HepG2 (cell line): ENCODE measurements around the gene RYR2. TPM values are rescaled to one million over a fixed set of nuclear protein-coding genes. Genes with fewer than 3 reads are reported as not detected.

Source experiments
- ATAC-seq: fragments of 200-7000 bp; cut with Tn5 transposase; 3 replicates; pipeline ENCODE4 v1.9.1; 2020; ENCODE audit warnings: mild to moderate bottlenecking, moderate library complexity
- BruUV-seq: library from RNA; stranded (reverse); fragments of 400-500 nt; replicated peaks from 2 replicates; lab custom pipeline; 2021; lab: Mats Ljungman, UMichigan
- CTCF ChIA-PET: fragments of 300-600 bp; formaldehyde crosslinking; extraction: SDS; loops from one replicate; lab custom pipeline; 2021; ENCODE audit warnings: low total read pairs, inconsistent platforms, low intra/inter-chr PET ratio; lab: Yijun Ruan, JAX
- POLR2A ChIA-PET: fragments of 350-600 bp; sonication (Branson Sonifier 250); formaldehyde crosslinking; loops from one replicate; lab custom pipeline; 2020; ENCODE audit warnings: antibody characterized with exemption, inconsistent platforms; lab: Yijun Ruan, JAX
- DNase-seq: peaks from one replicate; pipeline ENCODE4 v3.0.0-alpha.2; 2015; ENCODE audit warnings: low spot score
- FAIRE-seq: peaks from 3 replicates; lab custom pipeline; 2011; peaks lifted over from hg19 to GRCh38; lab: Jason Lieb, UNC
- H2AFZ ChIP-seq: one replicate; pipeline ENCODE4 v1.6.1; 2011; ENCODE audit warnings: low read length, inconsistent platforms
- H3K27ac ChIP-seq: fragments of 300-600 bp; 3 replicates; pipeline ENCODE4 v1.8.0; 2011; ENCODE audit warnings: mixed run types, mild to moderate bottlenecking, mixed read lengths, low read length, inconsistent platforms; ENCODE audit not compliant: insufficient read depth; ENCODE audit errors: extremely low read length
- H3K27me3 ChIP-seq, 2 experiments: fragments of 200-600 bp in 1 of 2; 2 replicates in 1 of 2; 3 replicates in 1 of 2; pipeline versions ENCODE4 v1.6.0 to v1.8.0; 2011; ENCODE audit warnings: low read length in 2 of 2, mild to moderate bottlenecking in 2 of 2, moderate library complexity in 2 of 2, inconsistent platforms in 1 of 2; ENCODE audit not compliant: insufficient read depth in 2 of 2, control insufficient read depth in 1 of 2
- H3K36me3 ChIP-seq, 2 experiments: fragments of 200-600 bp in 1 of 2; replicated peaks in 1 of 2; 2 replicates in 1 of 2; 3 replicates in 1 of 2; pipeline versions ENCODE4 v1.5.1 to v1.8.0; 2011; ENCODE audit warnings: low read length in 2 of 2, inconsistent platforms in 1 of 2; ENCODE audit not compliant: insufficient read depth in 2 of 2, control insufficient read depth in 1 of 2
- H3K4me1 ChIP-seq: 2 replicates; pipeline ENCODE4 v1.5.1; 2012; ENCODE audit warnings: low read length, inconsistent platforms; ENCODE audit not compliant: insufficient read depth
- H3K4me2 ChIP-seq: 2 replicates; pipeline ENCODE4 v1.6.0; 2011; ENCODE audit warnings: low read depth, low read length, inconsistent platforms
- H3K4me3 ChIP-seq, 3 experiments: fragments of 200-600 bp in 1 of 3; sonication (generic), shearing (Covaris generic) in 1 of 3; replicated peaks in 1 of 3; 2 replicates each; pipeline ENCODE4 v1.5.1; 2011 to 2016; ENCODE audit warnings: low read length in 3 of 3, inconsistent platforms in 2 of 3, low read depth in 2 of 3, mild to moderate bottlenecking in 2 of 3, control low read depth in 1 of 3, mixed read lengths in 1 of 3; ENCODE audit not compliant: insufficient read depth in 1 of 3
- H3K79me2 ChIP-seq: one replicate; pipeline ENCODE4 v1.6.1; 2011; ENCODE audit warnings: low read length, inconsistent platforms; ENCODE audit not compliant: insufficient read depth
- H3K9ac ChIP-seq: 2 replicates; pipeline ENCODE4 v1.6.0; 2011; ENCODE audit warnings: mild to moderate bottlenecking, low read depth, low read length, inconsistent platforms; ENCODE audit not compliant: insufficient read depth
- H3K9me3 ChIP-seq: 2 replicates; pipeline ENCODE4 v1.5.1; 2012; ENCODE audit warnings: mild to moderate bottlenecking, low read length
- H4K20me1 ChIP-seq: 2 replicates; pipeline ENCODE4 v1.6.0; 2011; ENCODE audit warnings: inconsistent platforms, mild to moderate bottlenecking, low read length, moderate library complexity; ENCODE audit not compliant: insufficient read depth
- ATF7-NPFF ChIP-seq: sonication (generic); formaldehyde crosslinking; IDR thresholded peaks from 2 replicates; pipeline ENCODE4 v1.8.1; 2023; ENCODE audit warnings: mild to moderate bottlenecking, low read depth, missing genetic modification reagents, moderate library complexity
- CREB3 ChIP-seq: sonication (generic); formaldehyde crosslinking; IDR thresholded peaks from 2 replicates; pipeline ENCODE4 v1.5.0; 2020; ENCODE audit warnings: missing genetic modification reagents
- FOXO4 ChIP-seq: sonication (generic); formaldehyde crosslinking; conservative IDR thresholded peaks from 2 replicates; pipeline ENCODE4 v1.8.1; 2023; ENCODE audit warnings: missing genetic modification reagents
- GZF1 ChIP-seq: sonication (generic); formaldehyde crosslinking; IDR thresholded peaks from 2 replicates; pipeline ENCODE4 v1.5.1; 2020; ENCODE audit warnings: mild to moderate bottlenecking, missing genetic modification reagents
- MAZ ChIP-seq, 2 experiments: sonication (generic) in 1 of 2; formaldehyde crosslinking in 1 of 2; IDR thresholded peaks; 2 replicates each; pipeline versions ENCODE4 v1.5.0 to v1.6.1; 2012 to 2020; ENCODE audit warnings: low read depth in 2 of 2, mild to moderate bottlenecking in 2 of 2, borderline replicate concordance in 1 of 2, improper control_type of control experiment in 1 of 2, low read length in 1 of 2, missing genetic modification reagents in 1 of 2, moderate library complexity in 1 of 2
- SMYD3 ChIP-seq: sonication (generic); formaldehyde crosslinking; IDR thresholded peaks from 2 replicates; pipeline ENCODE4 v1.8.1; 2023; ENCODE audit warnings: mild to moderate bottlenecking, missing genetic modification reagents
- SNAPC4 ChIP-seq: sonication (generic); formaldehyde crosslinking; IDR thresholded peaks from 2 replicates; pipeline ENCODE4 v1.4.0; 2020; ENCODE audit warnings: mild to moderate bottlenecking, missing genetic modification reagents
- SRF ChIP-seq: IDR thresholded peaks from 2 replicates; pipeline ENCODE4 v1.6.1; 2011; ENCODE audit warnings: mild to moderate bottlenecking, low read depth, low read length, moderate library complexity
- TEAD2 ChIP-seq: sonication (generic); formaldehyde crosslinking; IDR thresholded peaks from 2 replicates; pipeline ENCODE4 v1.9.0; 2021; ENCODE audit warnings: missing genetic modification reagents
- ZBTB21 ChIP-seq: sonication (generic); formaldehyde crosslinking; IDR thresholded peaks from 2 replicates; pipeline ENCODE4 v1.4.0; 2020; ENCODE audit warnings: missing genetic modification reagents
- ZFP90 ChIP-seq: sonication (generic); formaldehyde crosslinking; IDR thresholded peaks from 2 replicates; pipeline ENCODE4 v1.8.0; 2022; ENCODE audit warnings: missing genetic modification reagents, mild to moderate bottlenecking, inconsistent platforms, borderline replicate concordance
- ZNF33B ChIP-seq: sonication (generic); formaldehyde crosslinking; IDR thresholded peaks from 2 replicates; pipeline ENCODE4 v1.5.1; 2020; ENCODE audit warnings: mild to moderate bottlenecking, missing genetic modification reagents
- ZNF564 ChIP-seq: sonication (generic); formaldehyde crosslinking; IDR thresholded peaks from 2 replicates; pipeline ENCODE4 v1.8.1; 2023; ENCODE audit warnings: mild to moderate bottlenecking, missing genetic modification reagents
- WGBS: methylation state at CpG from one replicate; pipeline ENCODE4 v1.1.6; 2017; ENCODE audit warnings: low lambda C conversion rate; 5-methylcytosine and 5-hydroxymethylcytosine counted together
- in situ Hi-C: cut with HindIII; loops from 2 replicates; pipeline ENCODE4 v1.10.0; 2017; ENCODE audit warnings: low pct_unique_long_range_greater_than_20kb; ENCODE audit not compliant: extremely low pct_ligation_motif_present
- intact Hi-C: fragments of 100-400 bp; cut with micrococcal nuclease; formaldehyde crosslinking; loops from one replicate; pipeline ENCODE4 v1.10.0; 2022; ENCODE audit not compliant: unreplicated experiment
- polyA plus RNA-seq, 8 experiments: library from polyadenylated mRNA; depleted of rRNA in 3 of 8; stranded (reverse) in 7 of 8; unstranded in 1 of 8; fragments of >200 nt; fragmentation: Illumina TruSeq in 4 of 8; extraction: Trizol in 4 of 8; gene quantifications; 2 replicates each; pipeline versions ENCODE4 v1.2.1 to v1.2.3, GENCODE V29; 2011 to 2016; ENCODE audit warnings: low read depth in 4 of 8, missing spikeins in 1 of 8, mixed read lengths in 1 of 8; ENCODE audit not compliant: insufficient read depth in 1 of 8
- total RNA-seq, 5 experiments: library from RNA; depleted of rRNA; stranded (reverse); fragments of >200 nt; fragmentation: Illumina TruSeq; extraction: Trizol; gene quantifications; 2 replicates each; pipeline ENCODE4 v1.2.3, GENCODE V29; 2016; ENCODE audit warnings: low read depth in 1 of 5

Gene RYR2
- total and polyA plus RNA-seq, 2 of the 13 experiments (the other 11 are each of a cell fraction or from before 2014, with no cell fraction given) = not detected

- no peak overlapping the region for H3K9ac ChIP-seq
- H3K27ac ChIP-seq = no peak overlapping the region
- H3K9me3 ChIP-seq = no peaks in the 10 kb centered on the region
- no peaks in the 10 kb centered on the region for H4K20me1 ChIP-seq
- no CpG with 5 or more reads among the region's 4 CpGs for WGBS
- ATAC-seq (no peak), DNase-seq (no peak), FAIRE-seq (no peak)
- no peaks in the 10 kb centered on the region for H3K79me2 ChIP-seq
- intact Hi-C loops (no loop called here), in situ Hi-C loops (no loop called here)
- CTCF ChIA-PET = no interaction called here
- POLR2A ChIA-PET = no interaction called here
- no peak for TF ChIP-seq SNAPC4 (CRISPR knock-in tag)
- TF ChIP-seq FOXO4 = no peak
- no peak for TF ChIP-seq MAZ (IDR thresholded peaks at IDR 0.05; ENCODE audit: borderline replicate concordance, low read depth, low read length)
- TF ChIP-seq MAZ (CRISPR knock-in tag; IDR thresholded peaks at IDR 0.05; ENCODE audit: low read depth) = no peak
- no peak for TF ChIP-seq ZBTB21 (CRISPR knock-in tag)
- no peak for TF ChIP-seq SRF
- no peak for TF ChIP-seq GZF1
- TF ChIP-seq ATF7-NPFF = no peak
- TF ChIP-seq ZNF564 = no peak
- TF ChIP-seq TEAD2 (CRISPR knock-in tag) = no peak
- TF ChIP-seq CREB3 (CRISPR knock-in tag) = no peak
- TF ChIP-seq SMYD3 = no peak
- TF ChIP-seq ZFP90 (CRISPR knock-in tag) = no peak
- no peak for TF ChIP-seq ZNF33B
- TF ChIP-seq, all 625 proteins: peak for 0
- no TSS peak for BruUV-seq
- H3K4me2 ChIP-seq = no peak overlapping the region
- H3K4me1 ChIP-seq = no peaks in the 10 kb centered on the region
- no peaks in the 10 kb centered on the region for H3K36me3 ChIP-seq
- no peak overlapping the region for H2AFZ ChIP-seq
- H3K27me3 ChIP-seq = peaks cover 2 to 4% of the 10 kb centered on the region in 2 experiments; a peak in 1 of 5 replicates
- no peak overlapping the region for H3K4me3 ChIP-seq
Measured at GRCh38 chr1:237204841-237205240, 162.9 kb downstream of the RYR2 start.
